AG04450 (cell line): ENCODE measurements around the gene PRKN. TPM values are rescaled to one million over a fixed set of nuclear protein-coding genes. Genes with fewer than 3 reads are reported as not detected.
"Not testable (repeated sequence)": the region's sequence is repeated elsewhere in the genome, so short reads cannot be mapped to it uniquely, and the experiment has no call there.

Experiments
- CTCF ChIA-PET: fragments of 300-600, 350-600 bp; formaldehyde crosslinking; extraction: SDS; loops from one replicate; lab custom pipeline; 2022; ENCODE audit warnings: antibody characterized with exemption, inconsistent platforms; lab: Charles Lee
- POLR2A ChIA-PET: fragments of 350-600 bp; formaldehyde crosslinking; extraction: SDS; loops from one replicate; lab custom pipeline; 2021; ENCODE audit warnings: antibody characterized with exemption, inconsistent platforms; lab: Yijun Ruan, JAX
- DNase-seq: peaks from one replicate; pipeline ENCODE4 v3.0.0-alpha.2; 2011; ENCODE audit warnings: low read depth, low spot score
- H3K27ac ChIP-seq: one replicate; pipeline ENCODE4 v1.5.1; 2012; ENCODE audit warnings: low read depth, low read length, control low read depth
- H3K27me3 ChIP-seq: one replicate; pipeline ENCODE4 v1.6.0; 2012; ENCODE audit warnings: low read length; ENCODE audit not compliant: control insufficient read depth, insufficient read depth
- H3K4me3 ChIP-seq: 2 replicates; pipeline ENCODE4 v1.5.1; 2011; ENCODE audit warnings: mild to moderate bottlenecking, low read depth, low read length, control low read depth
- H3K9me3 ChIP-seq: 2 replicates; pipeline ENCODE4 v1.5.1; 2012; ENCODE audit warnings: low read length; ENCODE audit not compliant: control insufficient read depth, insufficient read depth
- polyA plus RNA-seq: library from polyadenylated mRNA; depleted of rRNA; stranded (reverse); fragments of >200 nt; gene quantifications from 2 replicates; pipeline ENCODE4 v1.2.3, GENCODE V29; 2011
- TF ChIP-seq, protein P1 (sequence below): IDR thresholded peaks from 2 replicates; pipeline ENCODE4 v1.5.1; 2011; ENCODE audit warnings: low read depth, low read length, control low read depth, inconsistent platforms

Gene PRKN
- polyA plus RNA-seq, 1 experiment = not detected

DNA sequence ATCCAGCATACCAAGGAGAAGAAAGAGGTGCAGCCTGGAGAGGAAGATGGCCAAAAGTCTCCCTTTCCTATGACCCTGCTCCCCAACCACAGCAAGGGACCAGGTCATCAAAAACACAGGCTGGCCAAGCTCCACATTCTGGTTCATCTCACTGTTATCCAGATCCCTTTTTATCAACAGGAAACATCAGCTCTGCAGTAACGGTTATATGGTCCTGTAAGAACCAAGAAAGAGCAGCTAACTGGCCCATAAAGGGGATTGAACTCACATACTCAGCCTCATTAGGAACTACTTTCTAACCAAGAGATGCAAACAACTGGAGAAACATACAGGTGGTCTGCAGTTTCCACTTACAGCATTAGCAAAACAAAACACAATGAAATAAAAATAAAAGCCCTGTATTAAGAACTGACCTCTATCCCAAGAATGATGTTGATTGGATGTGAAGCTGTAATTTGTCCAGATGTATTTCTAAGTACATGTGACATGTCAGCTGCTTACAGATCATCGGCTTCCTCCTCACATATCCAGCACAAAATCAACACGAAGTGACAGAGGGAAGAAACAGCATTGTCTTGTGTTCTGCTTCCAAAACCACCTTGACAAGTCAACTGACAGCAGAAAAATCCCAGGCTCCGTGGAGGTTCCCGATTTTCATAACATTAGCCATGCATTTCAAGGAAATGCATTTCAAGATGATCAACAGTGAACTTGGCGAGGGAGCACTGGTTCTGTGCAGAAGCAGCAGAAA is 896.5 kb downstream of the PRKN start:
- Histone ChIP-seq H3K27ac (no peak overlapping the region), H3K4me3 (no peak overlapping the region), H3K9me3 (peaks cover 14% of the 10 kb centered on the region), H3K27me3 (no peaks in the 10 kb centered on the region)
- POLR2A ChIA-PET = no interaction called here
- TF ChIP-seq, protein P1, sequence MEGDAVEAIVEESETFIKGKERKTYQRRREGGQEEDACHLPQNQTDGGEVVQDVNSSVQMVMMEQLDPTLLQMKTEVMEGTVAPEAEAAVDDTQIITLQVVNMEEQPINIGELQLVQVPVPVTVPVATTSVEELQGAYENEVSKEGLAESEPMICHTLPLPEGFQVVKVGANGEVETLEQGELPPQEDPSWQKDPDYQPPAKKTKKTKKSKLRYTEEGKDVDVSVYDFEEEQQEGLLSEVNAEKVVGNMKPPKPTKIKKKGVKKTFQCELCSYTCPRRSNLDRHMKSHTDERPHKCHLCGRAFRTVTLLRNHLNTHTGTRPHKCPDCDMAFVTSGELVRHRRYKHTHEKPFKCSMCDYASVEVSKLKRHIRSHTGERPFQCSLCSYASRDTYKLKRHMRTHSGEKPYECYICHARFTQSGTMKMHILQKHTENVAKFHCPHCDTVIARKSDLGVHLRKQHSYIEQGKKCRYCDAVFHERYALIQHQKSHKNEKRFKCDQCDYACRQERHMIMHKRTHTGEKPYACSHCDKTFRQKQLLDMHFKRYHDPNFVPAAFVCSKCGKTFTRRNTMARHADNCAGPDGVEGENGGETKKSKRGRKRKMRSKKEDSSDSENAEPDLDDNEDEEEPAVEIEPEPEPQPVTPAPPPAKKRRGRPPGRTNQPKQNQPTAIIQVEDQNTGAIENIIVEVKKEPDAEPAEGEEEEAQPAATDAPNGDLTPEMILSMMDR = no peak
- CTCF ChIA-PET = no interaction called here
- DNase-seq = no peak

- ChIA-PET CTCF (interaction anchor here (0.7 kb wide), 1 partner anchor 1632 kb away, joined by 3 read pairs; no protein-coding TSS in a partner anchor), POLR2A (no interaction called here)
- Histone ChIP-seq H3K4me3 (no peak overlapping the region), H3K9me3 (peaks cover 14% of the 10 kb centered on the region), H3K27ac (no peak overlapping the region), H3K27me3 (no peaks in the 10 kb centered on the region)
- DNase-seq = no peak
- TF ChIP-seq, protein P1 = no peak
Observed at GRCh38 chr6:161829291-161829729, 898.3 kb downstream of the PRKN start.

- DNase-seq = no peak
- ChIA-PET CTCF (no interaction called here), POLR2A (no interaction called here)
- Histone ChIP-seq H3K9me3 (peaks cover 14% of the 10 kb centered on the region), H3K27ac (no peak overlapping the region), H3K4me3 (no peak overlapping the region), H3K27me3 (no peaks in the 10 kb centered on the region)
- TF ChIP-seq, protein P1 = no peak
Observed at GRCh38 chr6:161828355-161828754, 899.2 kb downstream of the PRKN start.

DNA sequence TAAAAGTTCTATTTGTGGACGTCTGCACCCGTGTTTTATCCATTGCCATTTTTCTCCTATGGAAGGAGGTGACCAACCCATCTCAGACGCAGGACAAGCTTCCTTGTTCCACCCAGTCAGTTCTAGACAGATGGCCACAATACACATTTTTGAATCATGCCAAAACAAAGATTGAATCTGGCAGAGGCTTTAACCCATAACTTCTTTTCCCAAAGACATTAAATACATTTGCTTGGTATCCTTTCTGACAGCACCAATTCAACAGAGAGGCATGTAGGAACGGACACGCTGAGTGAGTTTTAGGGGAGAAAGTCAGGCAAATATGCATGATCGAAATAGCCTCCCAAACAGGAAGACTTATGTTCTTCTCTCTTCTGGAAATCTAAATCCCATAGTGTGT is 901.1 kb downstream of the PRKN start:
- no peak overlapping the region for H3K27ac ChIP-seq
- H3K27me3 ChIP-seq = no peaks in the 10 kb centered on the region
- ChIA-PET POLR2A (no interaction called here), CTCF (no interaction called here)
- TF ChIP-seq, protein P1 = no peak
- peaks cover 8% of the 10 kb centered on the region for H3K9me3 ChIP-seq
- H3K4me3 ChIP-seq = no peak overlapping the region
- no peak for DNase-seq

DNA sequence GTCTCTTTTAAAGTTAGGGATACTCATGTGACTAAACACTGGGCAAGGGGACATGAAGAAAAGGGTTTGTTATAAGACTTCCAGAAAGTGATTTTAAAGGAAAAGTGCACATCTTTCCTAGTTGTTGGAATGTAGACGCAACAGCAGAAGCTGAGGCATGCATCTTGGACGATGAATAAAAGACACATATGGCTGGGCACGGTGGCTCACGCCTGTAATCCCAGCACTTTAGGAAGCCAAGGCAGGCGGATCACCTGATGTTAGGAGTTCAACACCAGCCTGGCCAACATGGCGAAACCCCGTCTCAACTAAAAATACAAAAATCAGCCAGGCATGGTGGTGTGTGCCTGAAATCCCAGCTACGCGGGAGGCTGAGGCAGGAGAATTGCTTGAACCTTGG is 905.4 kb downstream of the PRKN start:
- H3K27ac ChIP-seq, DNase-seq, CTCF ChIA-PET, H3K9me3 ChIP-seq, H3K27me3 ChIP-seq, H3K4me3 ChIP-seq, POLR2A ChIA-PET: not testable (repeated sequence)
